DMS114 treated with DMSO at 0.1 percent for 48 hours (cell line): ENCODE results near the gene C20orf204.

ENCODE experiments used
- DNase-seq: peaks from one replicate; lab custom pipeline; 2025; ENCODE audit not compliant: unreplicated experiment; lab: John Stamatoyannopoulos, UW

Gene C20orf204

GRCh38 chr20:64025826-64026412 is 10.1 kb upstream of the C20orf204 start:
- no peak for DNase-seq

GRCh38 chr20:64027981-64028685 is 7.8 kb upstream of the C20orf204 start:
- DNase-seq, result no peak

- no peak for DNase-seq
These were observed 6.5 kb upstream of the C20orf204 start for GRCh38 chr20:64029293-64030117.

GRCh38 chr20:64030371-64031134 is 5.4 kb upstream of the C20orf204 start:
- DNase-seq, result no peak

GRCh38 chr20:64031822-64032314 is 4.1 kb upstream of the C20orf204 start:
- no peak for DNase-seq

- no peak for DNase-seq
These were observed 3.0 kb upstream of the C20orf204 start for GRCh38 chr20:64032706-64033624.

GRCh38 chr20:64033981-64034493 is 1.9 kb upstream of the C20orf204 start:
- no peak for DNase-seq

- DNase-seq, result no peak
These were observed 683 bp upstream of the C20orf204 start for GRCh38 chr20:64035066-64035932.

GRCh38 chr20:64036346-64037198 is 590 bp downstream of the C20orf204 start:
- DNase-seq, result no peak

- DNase-seq, result no peak
These were observed 1.2 kb downstream of the C20orf204 start for GRCh38 chr20:64037199-64037497.

GRCh38 chr20:64037498-64038213 is 1.7 kb downstream of the C20orf204 start:
- DNase-seq, result no peak

- DNase-seq, result no peak
These were observed 2.2 kb downstream of the C20orf204 start for GRCh38 chr20:64038224-64038564.

GRCh38 chr20:64038565-64039292 is 2.7 kb downstream of the C20orf204 start:
- DNase-seq, result no peak

- DNase-seq, result no peak
These were observed 3.5 kb downstream of the C20orf204 start for GRCh38 chr20:64039293-64040160.

GRCh38 chr20:64040231-64041039 is 4.5 kb downstream of the C20orf204 start:
- no peak for DNase-seq
